Esophagus muscularis mucosa (tissue), 4 donors: ENCODE results near the gene ANO3.

Source experiments
- CTCF ChIP-seq, 3 experiments: fragments of 200-600 bp in 2 of 3; fragments of 450-650 bp in 1 of 3; sonication (generic) in 2 of 3; IDR thresholded peaks; one replicate each; pipeline ENCODE4 v1.5.1; 2017 to 2019; ENCODE audit warnings: antibody characterized with exemption in 3 of 3, mild to moderate bottlenecking in 2 of 3, moderate library complexity in 1 of 3
- EP300 ChIP-seq: sonication (generic); formaldehyde crosslinking; IDR thresholded peaks from one replicate; pipeline ENCODE4 v1.6.1; 2017; ENCODE audit warnings: antibody characterized with exemption
- POLR2A ChIP-seq: fragments of 450-650 bp; IDR thresholded peaks from one replicate; pipeline ENCODE4 v1.6.1; 2017; ENCODE audit warnings: antibody characterized with exemption, moderate library complexity, mild to moderate bottlenecking, low read depth

GRCh38 chr11:26510756-26511155, 178.8 kb downstream of the ANO3 start:
- TF ChIP-seq CTCF (IDR thresholded peaks at IDR 0.05) = no peak
- no peak for TF ChIP-seq POLR2A
- TF ChIP-seq EP300 = no peak
